GM18870 (cell line): ENCODE results near the gene TIAM1.

Experiments
- ATAC-seq: cut with Tn5 transposase; IDR thresholded peaks from one replicate; pipeline ENCODE4 v1.9.1; 2021; ENCODE audit warnings: moderate library complexity; ENCODE audit not compliant: unreplicated experiment

TIAM1 gene

DNA sequence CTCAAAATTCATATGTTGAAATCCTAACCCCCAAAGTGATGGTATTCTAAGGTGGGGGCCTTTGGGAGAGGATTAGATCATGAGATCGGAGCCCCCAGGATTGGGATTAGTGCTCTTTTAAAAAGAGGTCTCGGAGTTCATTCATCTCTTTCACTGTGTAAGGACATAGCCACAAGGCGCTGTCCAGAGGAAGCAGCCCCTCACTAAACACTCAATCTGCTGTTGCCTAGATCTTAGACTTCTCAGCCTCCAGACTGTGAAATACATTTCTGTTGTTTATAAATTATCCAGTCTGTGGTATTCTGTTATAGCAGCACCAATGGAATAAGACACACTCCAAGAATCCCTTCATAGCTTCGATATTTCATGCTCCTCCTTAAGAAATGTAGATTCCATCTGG, 12.4 kb upstream of the TIAM1 start:
- no peak for ATAC-seq

DNA sequence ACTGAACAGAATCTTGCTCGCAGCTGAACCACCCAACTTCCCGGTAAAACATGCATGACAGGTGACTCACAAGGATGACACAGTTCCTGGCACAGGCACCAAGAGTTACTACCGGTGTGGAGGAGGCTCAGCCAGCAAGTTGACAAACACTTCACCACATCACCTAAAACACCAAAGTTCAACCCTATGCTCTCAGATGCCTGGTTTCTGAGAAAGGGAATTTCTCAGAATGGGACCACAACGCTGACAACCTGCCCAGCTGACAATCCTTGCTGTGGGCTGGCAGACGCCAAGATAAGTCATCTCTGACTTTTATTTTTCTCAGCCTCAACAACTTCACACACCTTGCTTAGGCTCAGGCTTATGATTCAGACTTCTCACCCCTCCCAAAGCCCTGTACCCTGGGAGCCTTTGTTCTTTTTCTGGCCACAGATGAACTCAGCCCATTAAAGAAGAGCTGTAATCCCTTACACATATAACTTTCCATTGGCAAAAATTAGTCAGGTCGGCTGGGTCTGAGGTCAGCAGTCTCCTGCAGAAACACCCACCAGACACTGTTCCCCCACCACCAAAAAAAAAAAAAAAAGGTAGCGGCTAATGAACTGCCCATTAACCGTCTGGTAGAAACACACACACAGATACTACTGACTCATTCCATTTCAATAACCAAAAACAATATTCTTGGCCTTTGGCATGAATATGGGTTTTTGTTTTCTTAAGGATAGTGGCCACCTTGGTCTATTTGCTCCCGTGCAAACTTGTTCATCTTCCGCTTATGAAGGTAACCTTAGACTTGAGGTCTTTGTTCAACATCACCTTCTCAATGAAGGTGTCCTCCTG, 10.8 kb upstream of the TIAM1 start:
- ATAC-seq: peak; percentile 73

DNA sequence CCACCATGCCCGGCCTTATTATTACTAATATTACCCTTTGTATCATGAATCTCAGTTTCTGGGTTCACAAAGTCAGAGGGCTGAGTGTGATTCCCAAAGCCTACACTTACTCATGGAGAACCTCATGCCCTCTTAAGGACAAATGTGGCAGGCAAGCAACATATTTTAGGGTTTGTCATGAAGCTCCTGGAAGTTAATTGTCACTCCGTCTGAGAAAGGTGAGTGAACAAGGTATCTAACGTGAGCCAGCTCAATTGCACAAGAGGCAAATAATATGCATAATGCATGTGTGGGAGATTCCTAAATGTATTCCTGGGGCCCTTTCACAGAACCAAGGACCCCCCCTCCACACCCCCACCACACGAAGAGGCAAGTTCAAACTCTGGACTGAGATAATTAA, 10.1 kb upstream of the TIAM1 start:
- no peak for ATAC-seq

DNA sequence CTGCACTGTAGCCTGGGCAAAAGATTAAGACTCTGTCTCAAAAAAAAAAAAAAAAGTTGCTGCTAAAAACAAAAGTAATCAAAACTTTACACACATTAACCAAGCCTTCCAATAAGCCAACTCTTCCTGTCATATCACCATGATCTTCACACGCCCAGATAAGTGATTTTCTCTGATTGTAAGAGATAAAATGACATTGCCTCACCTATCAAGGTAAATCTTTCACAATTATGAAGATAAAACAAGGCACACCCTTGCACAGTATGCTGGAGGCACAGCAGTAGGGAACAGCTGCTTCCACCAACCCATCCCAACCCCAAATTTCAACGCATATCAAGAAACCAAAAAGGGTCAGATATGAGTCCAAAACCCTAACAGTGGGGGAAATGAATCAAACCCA, 8.8 kb upstream of the TIAM1 start:
- ATAC-seq: no peak

DNA sequence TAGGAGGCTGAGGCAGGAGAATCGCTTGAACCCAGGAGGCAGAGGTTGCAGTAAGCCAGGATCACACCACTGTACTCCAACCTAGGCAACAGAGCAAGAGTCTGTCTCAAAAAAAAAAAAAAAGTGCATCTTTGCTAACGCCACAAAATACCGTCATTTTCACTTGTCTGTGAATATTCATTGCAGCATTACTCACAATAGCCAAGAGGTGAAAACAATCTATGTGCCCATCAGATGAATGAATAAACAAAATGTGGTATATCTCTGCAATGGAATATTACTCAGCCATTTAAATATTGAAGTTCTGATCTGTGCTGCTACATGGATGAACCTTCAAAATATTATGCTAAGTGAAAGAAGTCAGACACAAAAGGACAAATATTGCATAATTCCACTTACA, 7.9 kb upstream of the TIAM1 start:
- ATAC-seq: no peak

DNA sequence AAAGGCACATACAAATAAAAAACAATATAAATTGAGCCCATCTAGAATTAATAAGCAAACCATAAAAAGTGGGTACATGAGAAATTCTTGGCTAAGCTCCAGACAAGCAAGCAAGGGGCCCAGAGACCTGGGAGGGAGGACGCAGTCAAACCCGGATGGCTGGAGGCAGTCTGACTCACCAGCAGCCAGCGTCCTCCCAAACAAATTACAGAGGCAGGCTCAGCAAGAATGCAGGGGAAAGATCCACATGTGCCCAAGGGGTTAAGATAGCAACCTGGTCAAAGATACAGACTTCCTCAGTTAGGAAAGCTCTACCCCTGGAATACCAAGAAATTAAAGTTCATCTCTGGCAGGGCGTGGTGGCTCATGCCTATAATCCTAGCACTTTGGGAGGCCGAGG, 7.4 kb upstream of the TIAM1 start:
- no peak for ATAC-seq

DNA sequence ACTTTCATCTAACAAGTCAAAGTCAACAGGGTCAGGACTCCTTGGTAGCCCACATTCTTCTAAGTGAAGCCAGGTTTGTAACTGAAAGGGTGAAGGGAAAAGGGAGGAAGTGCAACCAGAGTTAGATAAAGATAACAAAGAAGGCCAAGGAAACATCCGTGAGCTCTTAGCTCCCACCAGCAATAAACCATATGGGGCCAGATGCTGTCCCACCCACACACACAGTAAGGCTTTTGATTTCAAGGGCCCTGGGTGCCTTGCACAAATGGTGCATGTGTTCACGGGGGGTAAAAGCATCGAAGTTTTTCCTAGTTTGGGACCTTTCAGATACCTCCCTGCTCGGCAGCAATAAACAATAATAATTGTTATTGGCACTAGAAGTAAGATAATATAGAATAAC, 5.1 kb upstream of the TIAM1 start:
- ATAC-seq: no peak

DNA sequence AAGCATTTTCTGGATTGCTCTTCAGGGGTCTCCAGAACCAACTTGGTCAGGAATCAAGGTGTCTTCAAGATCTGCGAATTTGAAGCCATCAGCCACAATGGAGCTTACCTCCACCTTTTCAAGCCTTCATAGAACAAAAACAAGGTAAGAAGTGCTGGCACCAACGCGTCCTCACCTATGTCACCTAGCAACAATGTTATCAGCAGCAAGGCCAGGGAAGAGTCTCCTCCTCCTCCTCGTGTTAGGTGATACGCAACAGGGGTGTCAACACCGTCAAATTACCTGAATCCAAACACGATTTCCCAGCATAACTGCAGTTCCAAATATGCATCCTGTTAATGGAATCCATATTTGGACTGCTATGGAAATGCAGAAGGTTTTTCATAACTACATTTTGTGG, 4.1 kb upstream of the TIAM1 start:
- ATAC-seq: no peak

DNA sequence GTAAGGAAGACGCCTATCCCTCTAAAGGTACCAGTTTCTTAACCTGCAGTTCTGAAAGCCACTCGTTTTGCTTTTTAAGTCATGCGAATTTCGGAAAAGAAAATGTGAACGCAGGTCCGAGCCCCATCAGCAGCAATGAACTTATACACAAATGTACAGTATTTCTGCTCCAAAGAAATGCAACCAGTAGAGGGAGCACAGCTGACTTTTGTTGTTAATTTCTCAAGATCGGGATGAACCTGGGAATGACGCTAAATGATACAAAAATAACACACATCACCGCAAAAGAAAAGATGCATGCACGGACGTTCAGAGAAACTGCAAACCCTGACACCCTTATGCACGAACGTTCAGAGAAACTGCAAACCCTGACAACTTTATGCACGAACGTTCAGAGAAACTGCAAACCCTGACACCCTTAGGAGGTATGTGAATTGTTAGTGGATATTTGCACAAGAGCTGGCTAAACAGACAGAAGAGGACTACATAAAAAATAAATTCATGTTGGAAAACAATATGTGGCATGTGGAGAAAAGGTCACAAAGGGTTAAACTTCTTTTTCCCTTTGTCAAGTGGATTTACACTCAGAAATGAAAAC, 3.5 kb upstream of the TIAM1 start:
- ATAC-seq: no peak

DNA sequence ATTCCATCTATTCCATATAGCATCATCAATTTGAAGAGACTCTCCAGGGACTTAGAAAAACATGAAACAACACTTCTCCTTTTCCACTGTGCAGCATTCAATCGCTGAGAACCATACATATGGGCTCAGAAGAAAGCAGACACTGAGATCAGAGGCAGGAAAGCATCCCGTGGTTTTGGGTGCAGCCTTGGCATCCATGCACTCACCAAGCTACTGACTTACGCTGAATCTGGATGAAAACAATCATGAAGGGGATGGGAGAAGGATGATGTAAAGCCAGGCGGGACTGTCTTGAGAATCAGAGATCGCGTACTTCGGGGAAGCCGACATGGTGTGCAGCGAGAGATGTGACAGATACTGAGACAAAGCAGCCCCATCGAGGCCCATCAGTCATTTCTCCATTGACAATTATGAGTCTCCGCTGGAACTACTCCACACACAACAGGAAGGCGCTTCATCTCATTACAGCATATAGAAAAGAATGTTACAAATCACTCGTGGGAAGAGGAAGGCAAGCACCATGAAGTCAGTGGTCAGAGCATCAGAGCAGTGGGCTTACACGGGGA, 2.3 kb upstream of the TIAM1 start:
- ATAC-seq: no peak

DNA sequence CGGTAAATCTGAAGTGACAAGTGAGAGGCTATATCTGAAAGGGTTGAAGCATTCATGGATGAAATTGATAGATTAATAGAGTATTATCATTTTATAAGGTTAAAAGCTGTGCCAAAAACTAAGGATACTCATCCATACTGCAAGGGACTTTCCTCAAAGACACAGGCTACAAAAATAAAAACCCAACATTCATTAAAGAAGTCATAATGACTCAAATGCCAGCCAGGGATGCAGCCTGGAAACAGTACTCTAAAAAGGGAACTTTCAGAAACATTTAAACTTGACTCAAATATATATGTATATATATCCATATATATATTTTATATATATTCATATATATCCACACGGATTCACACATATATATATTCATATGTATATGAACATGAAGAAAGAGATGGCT, 1.1 kb upstream of the TIAM1 start:
- ATAC-seq: no peak

DNA sequence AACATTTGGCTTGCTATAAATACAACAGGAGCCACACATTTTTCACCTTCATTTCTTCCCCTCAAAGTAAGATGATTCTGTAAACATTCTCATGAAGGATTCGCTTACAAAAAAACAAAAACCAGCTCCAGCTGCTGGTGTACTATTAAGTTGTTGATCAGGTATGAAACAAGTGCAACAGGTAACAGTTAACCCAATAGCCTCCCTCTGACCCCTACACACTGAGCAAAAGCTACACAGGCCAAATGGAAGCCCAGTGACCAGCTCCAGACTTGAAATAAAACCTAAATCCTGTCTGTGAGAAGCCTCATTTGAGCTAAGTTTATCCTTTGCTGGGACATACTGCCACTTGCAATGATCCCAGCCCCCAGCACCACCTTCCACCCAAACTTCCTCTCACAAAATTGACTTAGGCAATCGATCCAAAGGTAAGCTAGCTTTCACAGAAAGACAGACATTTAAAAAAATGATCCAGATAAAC, 991 bp downstream of the TIAM1 start:
- no peak for ATAC-seq

DNA sequence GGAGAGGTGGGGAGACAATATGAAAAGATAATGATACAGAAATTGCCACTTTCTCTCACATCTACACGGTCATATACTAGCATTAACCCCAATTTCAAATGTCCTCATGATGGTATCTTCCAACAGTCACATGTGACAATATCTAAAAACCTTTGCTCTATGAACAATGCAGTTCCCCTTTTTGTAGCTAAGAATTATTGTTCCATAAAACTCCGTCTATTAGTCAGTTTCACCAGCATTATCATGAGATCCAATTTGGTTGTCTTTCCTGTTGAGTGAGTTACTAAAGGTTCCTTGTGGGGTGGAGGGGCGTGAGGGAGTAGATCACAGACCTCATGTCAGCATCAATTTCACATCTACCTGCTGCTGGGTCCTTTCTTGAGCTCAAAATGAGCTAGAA, 1.7 kb downstream of the TIAM1 start:
- no peak for ATAC-seq

DNA sequence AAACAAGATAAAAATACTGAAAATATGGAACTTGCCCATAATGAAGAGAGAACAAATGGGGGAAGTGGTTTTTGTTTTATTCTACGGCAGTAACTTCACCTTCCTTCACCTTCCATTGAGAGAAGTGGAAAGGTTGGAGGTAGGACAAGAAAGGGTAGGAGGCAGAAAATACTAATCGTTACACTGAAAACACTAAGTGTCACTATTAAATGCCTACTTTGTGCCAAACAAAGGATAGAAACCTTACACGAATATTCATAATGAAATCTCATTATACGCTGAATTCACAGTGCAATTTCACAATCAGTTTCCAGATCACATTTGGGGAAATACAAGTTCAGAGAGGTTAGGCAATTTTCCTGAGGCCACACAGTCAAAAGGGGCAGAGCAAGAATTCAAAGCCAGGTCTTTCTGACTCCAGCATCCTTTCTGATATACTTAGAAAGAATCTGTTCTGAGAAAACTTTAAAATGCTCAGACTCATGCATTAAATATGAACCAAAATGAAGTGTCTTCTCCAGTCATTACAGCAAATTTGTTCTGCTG, 3.0 kb downstream of the TIAM1 start:
- ATAC-seq: no peak

DNA sequence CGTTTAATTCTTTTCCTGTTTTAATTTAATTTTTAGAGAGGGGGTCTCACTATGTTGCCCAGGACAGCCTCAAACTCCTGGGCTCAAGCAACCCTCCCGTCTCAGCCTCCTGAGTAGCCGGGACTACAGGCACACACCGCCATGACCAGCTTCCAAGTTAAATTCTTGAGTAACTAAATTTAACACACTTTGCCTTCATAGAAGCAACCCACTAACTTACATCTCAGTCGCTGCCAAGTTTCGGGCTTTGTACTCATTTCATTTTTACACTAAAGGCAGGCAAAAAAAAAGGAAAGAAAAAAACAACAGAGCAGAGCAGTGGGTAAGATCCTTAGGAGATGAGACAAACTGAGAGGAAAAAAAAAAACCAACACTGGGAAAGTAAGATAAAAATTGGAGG, 3.5 kb downstream of the TIAM1 start:
- ATAC-seq: no peak

DNA sequence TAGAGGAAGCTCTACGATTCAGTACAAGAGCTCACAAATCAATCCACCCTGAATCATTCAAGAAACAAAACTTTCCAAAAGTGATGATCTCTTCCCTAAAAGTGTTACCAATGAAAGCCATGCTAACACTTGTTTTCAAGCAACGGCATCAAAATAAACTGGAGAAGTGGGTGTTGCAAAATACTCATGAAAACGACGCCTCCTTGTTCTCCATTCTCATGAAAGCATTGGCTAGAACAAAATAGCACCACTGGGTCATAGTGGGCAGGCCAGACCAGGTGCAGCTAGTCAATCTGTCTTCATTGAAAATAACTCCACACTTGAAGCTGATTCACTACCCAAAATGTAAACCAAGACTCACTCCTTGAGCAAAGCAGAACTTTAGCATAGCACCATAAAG, 4.3 kb downstream of the TIAM1 start:
- ATAC-seq: no peak

DNA sequence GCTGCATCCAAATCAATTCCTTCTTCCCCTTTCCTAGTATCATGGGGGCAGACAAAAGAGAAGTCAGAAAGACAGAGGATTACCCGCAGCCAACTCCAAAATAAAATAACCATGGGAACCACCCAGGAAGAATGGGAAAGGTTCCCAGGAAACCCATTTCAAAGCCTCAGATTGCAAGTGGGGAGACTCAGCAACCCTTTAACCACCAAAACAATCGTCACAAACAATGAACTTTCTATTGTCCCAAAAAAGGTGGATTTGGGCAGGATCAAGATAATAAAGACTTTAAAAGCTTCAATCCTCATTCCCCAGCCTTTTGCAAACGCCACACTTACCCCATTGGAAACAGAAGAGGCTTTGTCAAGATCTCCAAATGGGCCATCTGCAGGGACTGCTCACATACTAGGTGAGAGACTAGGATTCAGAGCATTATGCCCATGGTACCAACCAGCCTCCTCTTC, 5.1 kb downstream of the TIAM1 start:
- ATAC-seq: no peak

DNA sequence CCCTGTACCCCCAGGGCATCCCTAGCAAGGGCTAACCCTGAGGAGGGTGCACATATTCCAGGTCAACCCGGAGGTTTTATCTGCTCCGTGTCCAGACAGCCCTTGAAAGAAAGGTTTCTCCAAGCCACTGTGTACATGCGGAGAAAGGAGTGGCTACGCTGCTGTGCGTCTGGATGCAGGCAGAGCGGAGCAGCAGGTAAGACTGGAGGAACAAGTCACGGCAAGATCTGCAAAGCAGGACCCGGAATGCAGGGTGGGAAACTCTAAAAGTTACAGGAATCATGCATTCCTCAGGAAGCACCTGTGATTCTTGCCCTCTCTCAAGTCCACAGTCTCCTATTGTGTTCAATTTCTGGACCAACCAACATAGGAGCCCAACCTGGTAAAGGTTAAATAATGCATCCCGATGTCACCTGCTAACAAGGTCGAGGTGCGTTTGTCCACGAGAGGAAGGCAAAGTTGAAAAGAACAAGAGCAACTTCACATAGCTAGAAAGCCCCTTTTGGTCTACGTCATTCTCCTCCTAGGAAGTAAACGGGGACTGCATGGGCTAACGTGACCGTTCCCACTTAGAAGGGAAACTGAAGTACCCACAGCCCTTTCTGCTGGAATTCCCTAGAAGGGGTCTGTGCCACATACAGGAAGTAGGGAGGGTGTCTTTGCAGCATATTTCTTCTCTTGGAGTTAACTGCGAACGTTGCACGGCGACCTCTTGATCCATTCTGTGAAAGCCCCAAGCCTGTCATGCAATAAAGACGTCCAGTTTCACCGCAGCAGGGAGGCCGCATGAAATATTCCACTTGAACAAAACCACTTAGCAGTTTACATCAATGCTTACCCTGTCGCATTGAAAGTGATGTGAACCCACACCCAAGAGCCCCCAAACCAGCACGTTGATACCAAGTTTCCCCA, 5.8 kb downstream of the TIAM1 start:
- ATAC-seq: no peak

DNA sequence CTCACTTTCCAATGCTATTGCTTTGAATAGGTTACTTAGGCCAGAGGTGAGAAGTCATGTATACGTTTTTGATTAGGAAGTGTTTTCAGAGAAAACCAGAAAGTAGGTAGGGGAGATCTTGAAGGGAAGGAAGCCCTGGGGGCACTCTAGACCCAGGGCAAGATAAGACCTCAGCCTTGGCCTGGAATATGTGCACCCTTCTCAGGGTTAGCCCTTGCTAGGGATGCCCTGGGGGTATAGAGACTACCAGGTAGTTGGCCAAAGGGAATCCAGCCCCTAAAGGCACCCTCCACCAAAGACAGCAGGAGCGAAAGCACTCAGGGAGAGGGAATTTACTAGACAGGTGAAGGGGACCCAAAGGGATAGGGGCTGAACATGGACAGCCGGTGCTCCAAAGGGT, 7.0 kb downstream of the TIAM1 start:
- ATAC-seq: no peak

DNA sequence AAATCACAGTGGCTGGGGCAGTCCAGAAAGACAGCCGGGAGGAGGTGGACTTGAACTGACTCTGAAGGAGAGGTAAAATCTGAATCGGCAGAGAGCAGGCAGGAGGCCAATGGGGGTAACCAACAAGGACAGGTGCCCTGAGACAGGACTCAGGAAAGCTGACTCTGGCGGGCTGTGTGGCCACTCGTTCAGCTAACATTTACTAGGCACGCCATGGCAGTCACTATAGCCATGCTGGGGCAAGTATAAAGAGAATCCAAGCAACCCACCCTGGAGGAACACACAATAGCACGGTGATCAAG, 7.4 kb downstream of the TIAM1 start:
- no peak for ATAC-seq
